SHP77 treated with DMSO at 0.1 percent for 48 hours (cell line): ENCODE results near the gene MAPKAP1.

Experiments used
- DNase-seq: peaks from one replicate; lab custom pipeline; 2025; lab: John Stamatoyannopoulos, UW

MAPKAP1 gene

DNA sequence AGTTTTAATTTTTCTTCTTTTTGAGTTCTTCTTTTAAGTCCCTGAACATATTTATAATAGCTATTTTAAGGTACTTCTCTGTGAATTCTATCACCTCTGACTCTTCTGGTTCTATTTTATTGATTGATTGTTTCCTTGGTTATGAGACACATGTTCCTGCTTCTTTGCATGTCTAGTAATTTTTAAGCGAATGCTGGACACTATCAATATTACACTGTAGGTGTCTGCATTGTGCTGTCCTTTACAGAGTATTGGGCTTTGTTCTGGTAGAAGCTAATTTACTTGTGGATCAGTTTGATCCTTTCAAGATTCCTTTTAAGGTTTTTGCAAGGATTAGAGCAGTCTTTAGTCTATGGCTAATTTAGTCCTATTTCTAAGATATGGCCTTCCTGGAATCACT, 249.7 kb downstream of the MAPKAP1 start:
- DNase-seq, result no peak

- no peak for DNase-seq
Observed at GRCh38 chr9:125455876-125456275, 251.1 kb downstream of the MAPKAP1 start.

- DNase-seq, result no peak
Observed at GRCh38 chr9:125455132-125455531, 251.9 kb downstream of the MAPKAP1 start.

GRCh38 chr9:125447202-125447802, 259.7 kb downstream of the MAPKAP1 start:
- DNase-seq, result no peak

DNA sequence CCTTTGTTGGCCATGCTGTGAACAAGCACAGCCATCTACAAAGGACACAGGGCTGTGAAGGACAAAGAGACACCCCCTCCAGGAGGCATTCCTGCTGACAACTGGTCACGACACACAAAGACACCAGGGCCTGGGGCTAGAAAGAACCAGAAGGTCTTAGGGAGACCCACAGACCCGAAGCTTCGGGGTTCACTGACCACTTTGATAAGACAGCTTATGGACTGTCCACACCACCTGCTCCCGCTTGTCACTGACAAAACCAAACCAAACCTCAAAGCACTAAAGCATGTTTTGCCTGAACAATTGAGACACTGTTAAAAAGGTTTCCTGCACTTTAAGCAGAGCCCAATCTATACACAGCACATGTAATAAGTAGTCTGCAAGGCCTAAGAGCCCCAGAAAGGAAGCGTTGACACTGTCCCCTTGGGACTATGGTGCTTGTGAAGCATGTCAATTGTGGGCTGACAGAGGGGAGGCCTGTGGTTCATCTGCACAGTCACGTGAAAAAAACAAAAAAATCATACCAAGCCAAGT, 260.4 kb downstream of the MAPKAP1 start:
- no peak for DNase-seq

GRCh38 chr9:125444956-125445506, 262.0 kb downstream of the MAPKAP1 start:
- DNase-seq, result no peak

DNA sequence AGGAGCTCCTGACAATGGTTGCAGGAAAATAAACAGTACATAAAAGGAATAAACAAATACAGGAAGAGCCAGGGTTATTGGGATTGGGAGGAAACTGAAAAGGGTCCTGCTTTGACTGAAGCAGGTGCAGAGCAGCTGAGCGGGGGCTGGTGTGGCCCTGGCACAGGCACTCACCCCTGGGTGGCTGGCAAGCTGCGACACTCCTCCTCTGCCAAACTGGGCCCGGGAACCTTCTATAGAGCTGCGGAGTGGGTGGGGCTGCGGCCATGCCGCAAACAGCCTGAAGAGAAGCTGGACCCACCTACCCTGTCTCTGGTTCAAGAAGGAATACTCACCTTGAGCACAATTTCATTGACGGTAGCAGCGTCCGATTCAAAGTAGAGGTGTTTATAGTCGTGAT, 262.8 kb downstream of the MAPKAP1 start:
- no peak for DNase-seq

DNA sequence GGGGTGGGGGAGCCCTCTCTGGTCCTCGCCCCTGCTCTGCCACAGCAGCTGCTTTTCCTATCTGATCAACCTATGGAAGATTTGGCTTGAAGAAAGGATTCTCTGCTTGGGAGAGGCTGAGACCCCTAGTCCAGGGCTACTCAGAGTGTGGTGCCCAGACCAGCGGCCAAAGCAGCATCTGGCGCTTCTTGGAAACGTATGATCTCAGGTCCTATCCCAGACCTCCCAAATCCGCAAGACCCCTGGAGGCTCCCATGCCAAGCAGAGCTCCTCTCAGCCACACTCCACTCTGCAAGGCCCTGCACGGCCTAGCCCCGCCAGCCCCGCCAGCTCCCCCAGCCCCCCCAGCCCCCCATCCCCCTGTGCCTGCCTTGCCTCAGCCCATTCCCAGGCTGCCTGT, 263.6 kb downstream of the MAPKAP1 start:
- DNase-seq, result no peak

- DNase-seq, result no peak
Observed at GRCh38 chr9:125442452-125442851, 264.6 kb downstream of the MAPKAP1 start.

GRCh38 chr9:125440411-125440810, 266.6 kb downstream of the MAPKAP1 start:
- DNase-seq, result no peak

DNA sequence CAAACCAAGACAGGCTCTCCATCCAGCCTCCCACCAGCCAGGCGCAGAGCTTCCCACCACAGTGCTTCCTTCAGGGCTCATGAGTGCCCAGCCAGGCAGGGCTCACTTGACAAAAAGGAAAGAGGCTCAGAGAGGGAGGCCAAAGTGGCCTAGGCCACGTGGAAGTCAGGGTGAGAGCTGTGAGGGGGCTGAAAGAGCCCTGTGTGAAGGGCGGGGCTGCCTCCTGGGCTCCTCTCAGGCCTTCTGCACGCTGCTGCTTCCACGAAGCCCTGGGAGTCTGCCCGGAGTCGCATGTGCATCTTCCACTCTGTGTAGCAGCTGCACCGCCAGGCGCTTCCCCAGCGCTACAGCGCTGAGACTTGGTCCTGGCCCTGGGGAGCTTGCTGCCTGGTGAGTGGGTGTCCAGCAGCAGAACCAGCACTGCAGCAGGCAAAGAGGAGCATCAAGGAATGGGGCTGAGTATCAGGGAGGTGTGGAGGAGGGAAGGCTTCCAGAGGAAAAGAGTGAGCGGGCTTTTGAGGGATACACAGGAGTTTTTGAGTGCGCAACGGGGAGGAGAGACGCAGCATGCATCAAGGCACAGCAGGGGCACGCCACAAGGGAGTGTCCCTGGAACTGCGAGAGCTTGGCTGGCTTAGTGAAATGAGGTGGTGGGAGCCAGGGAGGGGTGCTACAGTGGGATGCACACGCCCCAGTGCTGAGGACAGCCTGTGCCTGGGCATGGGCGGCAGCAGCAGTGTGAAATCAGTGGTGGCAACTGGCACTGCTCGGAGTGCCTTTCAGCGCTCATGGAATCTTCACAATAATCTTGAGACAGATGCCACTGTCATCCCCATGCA, 267.4 kb downstream of the MAPKAP1 start:
- no peak for DNase-seq

DNA sequence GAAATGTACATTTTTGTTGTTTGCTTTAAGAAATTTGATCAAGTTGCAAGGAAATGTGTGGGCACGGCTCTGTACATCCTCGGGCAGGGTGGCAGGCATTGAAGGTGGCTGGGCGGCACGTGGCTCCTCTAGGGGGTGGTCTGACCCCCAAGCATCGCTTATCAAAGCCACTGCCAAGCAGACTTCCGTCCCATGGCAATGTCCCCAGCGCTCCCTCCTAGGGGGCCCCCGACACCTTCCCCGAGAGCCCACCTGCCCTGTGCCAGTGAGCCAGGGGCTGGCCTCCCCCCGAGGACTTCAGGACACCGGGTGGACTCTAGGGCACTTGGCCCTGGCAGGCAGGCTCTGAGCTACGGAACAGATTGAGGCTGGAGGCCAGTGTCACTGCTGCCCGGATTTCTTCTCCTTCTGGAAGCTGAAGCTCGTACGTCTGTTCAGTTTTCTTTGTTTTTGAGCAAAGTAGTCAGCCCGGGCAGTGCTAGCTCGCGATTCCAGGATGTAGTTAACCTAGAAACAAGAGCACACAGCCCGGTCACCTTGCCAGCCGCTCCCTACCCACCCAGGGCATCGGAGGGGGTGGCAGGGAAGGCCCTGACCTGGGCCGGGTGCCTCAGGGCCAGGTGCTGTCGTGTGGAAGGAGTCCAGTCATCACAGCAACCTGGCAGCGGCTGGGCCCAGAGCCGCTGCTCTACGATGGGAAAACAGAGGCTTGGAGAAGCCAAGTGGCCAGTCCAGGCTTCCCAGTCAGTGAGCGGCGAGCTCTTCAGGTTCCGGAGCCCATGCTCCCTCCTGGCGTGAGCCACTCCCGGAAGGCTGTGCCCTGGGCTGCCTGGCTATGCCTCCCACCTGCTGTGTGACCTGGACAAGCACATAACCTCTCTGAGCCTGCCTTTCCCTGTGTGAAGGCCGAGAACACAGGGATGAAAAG, 268.2 kb downstream of the MAPKAP1 start:
- DNase-seq, result no peak

DNA sequence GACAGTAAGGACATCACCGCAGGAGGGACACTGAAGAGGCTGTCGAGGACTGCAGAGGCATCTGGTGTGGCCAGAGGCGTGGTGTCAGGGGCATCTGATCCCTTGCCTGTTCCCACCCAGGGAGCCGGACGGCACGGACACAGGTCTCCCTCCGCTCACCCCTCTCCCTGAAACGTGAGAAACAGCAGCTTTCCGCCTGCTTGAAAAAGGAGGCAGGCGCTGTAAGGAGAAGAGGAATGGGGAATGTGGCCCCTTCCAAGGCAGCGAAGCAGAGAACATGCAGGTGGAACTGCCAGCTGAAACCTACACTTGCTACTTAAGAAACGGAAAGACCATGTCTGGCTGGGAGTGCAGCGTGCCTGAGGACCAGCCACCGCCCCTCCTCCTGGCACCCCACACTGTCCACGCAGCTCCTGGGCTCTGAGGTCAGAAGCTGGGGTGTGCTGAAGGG, 269.2 kb downstream of the MAPKAP1 start:
- DNase-seq, result no peak

GRCh38 chr9:125436613-125437443, 270.2 kb downstream of the MAPKAP1 start:
- DNase-seq, result no peak

GRCh38 chr9:125435776-125436612, 271.0 kb downstream of the MAPKAP1 start:
- no peak for DNase-seq

DNA sequence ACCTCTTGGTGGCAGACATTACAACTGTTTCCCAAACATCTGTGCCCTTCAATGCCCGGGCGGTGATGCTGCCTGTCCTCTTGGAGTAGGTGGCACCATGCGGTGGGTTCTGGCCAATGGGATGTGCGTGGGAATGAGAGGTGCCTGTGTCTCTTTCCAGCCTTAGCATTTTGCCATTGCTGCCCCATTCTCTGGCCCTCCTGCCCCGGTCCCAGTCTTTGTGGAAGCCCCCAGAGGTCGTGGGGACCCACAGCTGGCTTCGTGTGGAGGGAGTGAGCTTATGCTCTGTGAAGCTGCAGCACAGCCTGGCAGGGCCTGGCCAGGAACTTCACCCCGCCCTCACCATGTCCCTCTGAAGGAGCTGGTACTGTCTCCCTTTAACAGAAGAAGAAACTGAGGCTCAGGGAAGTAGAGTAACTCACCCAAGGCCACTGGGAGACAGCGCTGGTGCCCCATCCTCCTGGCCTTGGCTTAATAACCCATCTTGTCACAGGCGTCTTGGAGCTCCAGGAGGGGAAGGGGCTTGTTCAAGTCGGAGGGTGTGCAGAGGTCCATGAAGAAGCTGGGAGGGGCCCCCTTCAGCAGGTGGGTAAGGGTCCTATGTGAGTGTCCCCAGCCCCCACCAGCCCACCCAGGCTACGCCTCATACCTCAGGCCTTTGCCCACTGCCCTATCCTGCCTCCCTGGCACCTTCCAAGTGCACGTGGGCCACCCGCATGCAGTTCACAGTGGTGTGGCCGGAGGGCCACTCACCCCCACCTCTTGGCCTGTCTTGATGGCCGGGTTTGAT, 271.8 kb downstream of the MAPKAP1 start:
- DNase-seq, result no peak

- no peak for DNase-seq
Observed at GRCh38 chr9:125433461-125434011, 273.5 kb downstream of the MAPKAP1 start.

- DNase-seq, result no peak
Observed at GRCh38 chr9:125432715-125433385, 274.2 kb downstream of the MAPKAP1 start.
